ENCODE results near the gene NUCB1. TPM values are rescaled to one million over a fixed set of nuclear protein-coding genes. Genes with fewer than 3 reads are reported as not detected.
"Not testable (repeated sequence)": the region's sequence is repeated elsewhere in the genome, so short reads cannot be mapped to it uniquely, and the experiment has no call there.

NUCB1 gene
- total RNA-seq, 1 donor from 2014 or later, result 265 TPM

- ATAC-seq (no peak), DNase-seq (no peak)
- intact Hi-C loops (cut with micrococcal nuclease), result no loop called here
Observed at GRCh38 chr19:48925240-48925843, 25.2 kb downstream of the NUCB1 start.

- DNase-seq; ATAC-seq; intact Hi-C loops (cut with micrococcal nuclease): not testable (repeated sequence)
Observed at GRCh38 chr19:48925890-48926289, 25.8 kb downstream of the NUCB1 start.

- intact Hi-C loops (cut with micrococcal nuclease), result no loop called here
- peak; percentile 37 for ATAC-seq
- DNase-seq, result no peak
Observed at GRCh38 chr19:48926909-48927308, 26.8 kb downstream of the NUCB1 start.

GRCh38 chr19:48927692-48928091, 27.6 kb downstream of the NUCB1 start:
- DNase-seq; intact Hi-C loops (cut with micrococcal nuclease); ATAC-seq: not testable (repeated sequence)

GRCh38 chr19:48928164-48929025, 28.3 kb downstream of the NUCB1 start:
- intact Hi-C loops (cut with micrococcal nuclease), result no loop called here
- ATAC-seq (no peak), DNase-seq (no peak)

GRCh38 chr19:48933382-48933932, 33.3 kb downstream of the NUCB1 start, which contains the start of gene DHDH:
DHDH (plus strand) TSS chr19:48933699; CDS start chr19:48933722, 23 bp downstream.
- ATAC-seq, result peak; percentile 88
- intact Hi-C loops (cut with micrococcal nuclease), result no loop called here
- peak; percentile 78 for DNase-seq

- intact Hi-C loops (cut with micrococcal nuclease), result no loop called here
- ATAC-seq (no peak), DNase-seq (no peak)
Observed at GRCh38 chr19:48934837-48935236, 34.7 kb downstream of the NUCB1 start.

- no peak for ATAC-seq
- intact Hi-C loops (cut with micrococcal nuclease), result no loop called here
- DNase-seq, result no peak
Observed at GRCh38 chr19:48935864-48936263, 35.8 kb downstream of the NUCB1 start.

- ATAC-seq (no peak), DNase-seq (no peak)
- intact Hi-C loops (cut with micrococcal nuclease), result no loop called here
Observed at GRCh38 chr19:48938256-48938655, 38.1 kb downstream of the NUCB1 start.

GRCh38 chr19:48940902-48941301, 40.8 kb downstream of the NUCB1 start:
- no peak for ATAC-seq
- intact Hi-C loops (cut with micrococcal nuclease), result no loop called here
- no peak for DNase-seq

GRCh38 chr19:48943081-48943480, 43.0 kb downstream of the NUCB1 start:
- ATAC-seq (no peak), DNase-seq (no peak)
- intact Hi-C loops (cut with micrococcal nuclease), result no loop called here

- intact Hi-C loops (cut with micrococcal nuclease), result no loop called here
- ATAC-seq (no peak), DNase-seq (no peak)
Observed at GRCh38 chr19:48945415-48945814, 45.3 kb downstream of the NUCB1 start.

- ATAC-seq, result no peak
- intact Hi-C loops (cut with micrococcal nuclease), result no loop called here
- DNase-seq, result no peak
Observed at GRCh38 chr19:48945817-48946216, 45.7 kb downstream of the NUCB1 start.

- intact Hi-C loops (cut with micrococcal nuclease), result no loop called here
- peak; percentile 18 for ATAC-seq
- DNase-seq, result no peak
Observed at GRCh38 chr19:48946463-48947257, 46.5 kb downstream of the NUCB1 start.

GRCh38 chr19:48947258-48947542, 47.1 kb downstream of the NUCB1 start:
- ATAC-seq (no peak), DNase-seq (no peak)
- intact Hi-C loops (cut with micrococcal nuclease), result no loop called here

- ATAC-seq, result no peak
- no peak for DNase-seq
- intact Hi-C loops (cut with micrococcal nuclease), result no loop called here
Observed at GRCh38 chr19:48950159-48950558, 50.0 kb downstream of the NUCB1 start.

- no peak for ATAC-seq
- DNase-seq, result no peak
- intact Hi-C loops (cut with micrococcal nuclease), result no loop called here
Observed at GRCh38 chr19:48950830-48951519, 50.9 kb downstream of the NUCB1 start.

- intact Hi-C loops (cut with micrococcal nuclease), result no loop called here
- DNase-seq, result no peak
- ATAC-seq, result no peak
Observed at GRCh38 chr19:48953141-48953540, 53.0 kb downstream of the NUCB1 start.

- intact Hi-C loops (cut with micrococcal nuclease), result no loop called here
- ATAC-seq (peak; percentile 1), DNase-seq (no peak)
Observed at GRCh38 chr19:48953990-48954594, 54.0 kb downstream of the NUCB1 start.
